ENCODE data around the gene IMP4. TPM values are rescaled to one million over a fixed set of nuclear protein-coding genes. Genes with fewer than 3 reads are reported as not detected.

Gene IMP4
- total and polyA plus RNA-seq, 2 of the 13 experiments (the other 11 are each of a cell fraction or from before 2014, with no cell fraction given), result 142 to 158 TPM

DNA sequence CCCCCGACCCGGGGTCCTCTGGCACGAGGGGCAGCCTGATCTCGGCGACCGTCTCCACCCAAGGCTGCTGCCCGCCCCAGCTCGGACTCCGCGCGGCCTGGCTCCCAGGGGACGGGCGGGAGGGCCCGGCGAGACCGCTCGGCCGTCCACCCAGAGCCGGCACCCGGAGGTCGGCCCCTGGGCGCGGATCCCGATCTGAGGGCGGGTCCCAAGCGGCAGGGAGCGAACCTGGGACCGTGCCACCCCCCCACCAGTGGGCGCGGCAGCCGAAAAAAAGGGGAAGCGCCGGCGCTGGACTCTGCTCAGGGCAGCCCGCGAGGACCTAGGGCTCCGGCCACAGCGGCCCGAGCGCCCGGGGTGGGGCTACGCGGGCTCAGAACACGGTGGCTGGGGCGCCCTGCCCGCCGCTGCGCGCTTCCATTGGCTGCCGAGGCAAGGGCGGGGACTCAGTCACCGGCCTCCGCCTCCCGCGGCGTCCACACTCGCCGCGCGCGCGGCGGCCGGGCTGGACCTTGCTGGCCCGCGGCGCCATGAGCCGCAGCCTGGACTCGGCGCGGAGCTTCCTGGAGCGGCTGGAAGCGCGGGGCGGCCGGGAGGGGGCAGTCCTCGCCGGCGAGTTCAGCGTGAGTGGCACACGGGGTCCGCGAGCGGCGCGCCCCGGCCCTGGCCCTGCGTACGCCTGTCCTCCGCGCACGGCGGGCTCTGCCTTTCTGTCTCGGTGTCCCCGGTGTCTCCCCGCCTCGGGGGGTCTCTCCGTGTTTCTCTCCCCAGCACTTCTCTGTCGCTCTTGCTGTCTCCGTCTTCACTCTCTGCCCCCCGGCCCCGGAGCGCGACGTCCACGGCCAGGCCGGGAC is 13.1 kb downstream of the IMP4 start, which contains the start of gene PTPN18 (continued):
- TF ChIP-seq, protein P1, sequence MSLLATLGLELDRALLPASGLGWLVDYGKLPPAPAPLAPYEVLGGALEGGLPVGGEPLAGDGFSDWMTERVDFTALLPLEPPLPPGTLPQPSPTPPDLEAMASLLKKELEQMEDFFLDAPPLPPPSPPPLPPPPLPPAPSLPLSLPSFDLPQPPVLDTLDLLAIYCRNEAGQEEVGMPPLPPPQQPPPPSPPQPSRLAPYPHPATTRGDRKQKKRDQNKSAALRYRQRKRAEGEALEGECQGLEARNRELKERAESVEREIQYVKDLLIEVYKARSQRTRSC (CRISPR knock-in tag; IDR thresholded peaks at IDR 0.05; ENCODE audit: low read depth), result no peak; the same call in 1 of the 2 replicates
- TF ChIP-seq ZNF569 (CRISPR knock-in tag; IDR thresholded peaks at IDR 0.05; ENCODE audit: borderline replicate concordance) (0 out of 2 replicates have a peak, but pooled peaks have one; percentile 49), ZNF101 (CRISPR knock-in tag; IDR thresholded peaks at IDR 0.05; ENCODE audit: borderline replicate concordance, low read depth) (no peak), RFX5 (IDR thresholded peaks at IDR 0.05; ENCODE audit: low read depth, low read length) (no peak), ELF3 (CRISPR knock-in tag; IDR thresholded peaks at IDR 0.05) (peak; percentile 85), NONO (IDR thresholded peaks at IDR 0.05) (no peak), NONO (CRISPR knock-in tag; conservative IDR thresholded peaks at IDR 0.05) (peak; percentile 81), ZNF124 (CRISPR knock-in tag; IDR thresholded peaks at IDR 0.05) (peak; percentile 14; the same call in 1 of the 2 replicates), ZNF512 (CRISPR knock-in tag; IDR thresholded peaks at IDR 0.05) (no peak), ZNF17 (CRISPR knock-in tag; IDR thresholded peaks at IDR 0.05) (no peak), SNRNP70 (IDR thresholded peaks at IDR 0.05; ENCODE audit: low read depth, low read length) (no peak), ZBTB49 (CRISPR knock-in tag; IDR thresholded peaks at IDR 0.05; ENCODE audit: borderline replicate concordance) (no peak), SP4 (CRISPR knock-in tag; IDR thresholded peaks at IDR 0.05) (peak; percentile 75; the same call in 1 of the 2 replicates), NRL (CRISPR knock-in tag; IDR thresholded peaks at IDR 0.05; ENCODE audit: borderline replicate concordance) (no peak; the same call in 1 of the 2 replicates), ZNF562 (CRISPR knock-in tag; IDR thresholded peaks at IDR 0.05; ENCODE audit: borderline replicate concordance) (0 out of 2 replicates have a peak, but pooled peaks have one; percentile 26), TEAD2 (CRISPR knock-in tag; IDR thresholded peaks at IDR 0.05) (no peak), ZNF253 (CRISPR knock-in tag; IDR thresholded peaks at IDR 0.05; ENCODE audit: borderline replicate concordance) (no peak), KLF9 (CRISPR knock-in tag; IDR thresholded peaks at IDR 0.05; ENCODE audit: low read depth) (no peak; the same call in 1 of the 2 replicates), HIVEP1 (CRISPR knock-in tag; IDR thresholded peaks at IDR 0.05) (no peak)
- TF ChIP-seq, protein P2, sequence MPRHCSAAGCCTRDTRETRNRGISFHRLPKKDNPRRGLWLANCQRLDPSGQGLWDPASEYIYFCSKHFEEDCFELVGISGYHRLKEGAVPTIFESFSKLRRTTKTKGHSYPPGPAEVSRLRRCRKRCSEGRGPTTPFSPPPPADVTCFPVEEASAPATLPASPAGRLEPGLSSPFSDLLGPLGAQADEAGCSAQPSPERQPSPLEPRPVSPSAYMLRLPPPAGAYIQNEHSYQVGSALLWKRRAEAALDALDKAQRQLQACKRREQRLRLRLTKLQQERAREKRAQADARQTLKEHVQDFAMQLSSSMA (CRISPR knock-in tag; IDR thresholded peaks at IDR 0.05), result no peak; the same call in 1 of the 2 replicates
- TF ChIP-seq, protein P3, sequence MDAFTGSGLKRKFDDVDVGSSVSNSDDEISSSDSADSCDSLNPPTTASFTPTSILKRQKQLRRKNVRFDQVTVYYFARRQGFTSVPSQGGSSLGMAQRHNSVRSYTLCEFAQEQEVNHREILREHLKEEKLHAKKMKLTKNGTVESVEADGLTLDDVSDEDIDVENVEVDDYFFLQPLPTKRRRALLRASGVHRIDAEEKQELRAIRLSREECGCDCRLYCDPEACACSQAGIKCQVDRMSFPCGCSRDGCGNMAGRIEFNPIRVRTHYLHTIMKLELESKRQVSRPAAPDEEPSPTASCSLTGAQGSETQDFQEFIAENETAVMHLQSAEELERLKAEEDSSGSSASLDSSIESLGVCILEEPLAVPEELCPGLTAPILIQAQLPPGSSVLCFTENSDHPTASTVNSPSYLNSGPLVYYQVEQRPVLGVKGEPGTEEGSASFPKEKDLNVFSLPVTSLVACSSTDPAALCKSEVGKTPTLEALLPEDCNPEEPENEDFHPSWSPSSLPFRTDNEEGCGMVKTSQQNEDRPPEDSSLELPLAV (CRISPR knock-in tag; conservative IDR thresholded peaks at IDR 0.05; ENCODE audit: low read depth), result no peak
- TF ChIP-seq, protein P4, sequence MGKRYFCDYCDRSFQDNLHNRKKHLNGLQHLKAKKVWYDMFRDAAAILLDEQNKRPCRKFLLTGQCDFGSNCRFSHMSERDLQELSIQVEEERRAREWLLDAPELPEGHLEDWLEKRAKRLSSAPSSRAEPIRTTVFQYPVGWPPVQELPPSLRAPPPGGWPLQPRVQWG (CRISPR knock-in tag; IDR thresholded peaks at IDR 0.05; ENCODE audit: borderline replicate concordance, low read depth), result no peak
